Suprapubic skin (tissue), 4 donors: ENCODE results near the gene CHMP2B. TPM values are rescaled to one million over a fixed set of nuclear protein-coding genes. Genes with fewer than 3 reads are reported as not detected.

ENCODE experiments used
- DNase-seq, 2 donors: peaks; one replicate each; pipeline ENCODE4 v3.0.0-alpha.2; 2019; ENCODE audit warnings: low spot score in 2 of 2
- H3K27ac ChIP-seq: fragments of 200-600 bp; sonication (generic); one replicate; pipeline ENCODE4 v1.5.1; 2019
- H3K27me3 ChIP-seq: fragments of 200-600 bp; sonication (generic); one replicate; pipeline ENCODE4 v1.5.1; 2019
- H3K36me3 ChIP-seq: fragments of 200-600 bp; sonication (generic); one replicate; pipeline ENCODE4 v1.5.1; 2019
- H3K4me1 ChIP-seq: fragments of 200-600 bp; sonication (generic); one replicate; pipeline ENCODE4 v1.5.1; 2019
- H3K4me3 ChIP-seq: fragments of 200-600 bp; sonication (generic); one replicate; pipeline ENCODE4 v1.5.1; 2019; ENCODE audit warnings: mild to moderate bottlenecking
- H3K9me3 ChIP-seq: fragments of 200-600 bp; sonication (generic); one replicate; pipeline ENCODE4 v1.5.1; 2019
- EP300 ChIP-seq: sonication (generic); formaldehyde crosslinking; IDR thresholded peaks from one replicate; pipeline ENCODE4 v1.6.1; 2017; ENCODE audit warnings: antibody characterized with exemption
- POLR2A ChIP-seq, 2 donors: fragments of 450-650 bp; IDR thresholded peaks; one replicate each; pipeline ENCODE4 v1.6.1; 2017; ENCODE audit warnings: antibody characterized with exemption in 2 of 2, mild to moderate bottlenecking in 2 of 2, moderate library complexity in 2 of 2
- POLR2AphosphoS5 ChIP-seq, 3 donors: sonication (generic); formaldehyde crosslinking; IDR thresholded peaks; one replicate each; pipeline ENCODE4 v1.6.1; 2017; ENCODE audit warnings: antibody characterized with exemption in 3 of 3
- WGBS: methylation state at CpG from one replicate; pipeline ENCODE4 v1.1.5; 2018; 5-methylcytosine and 5-hydroxymethylcytosine counted together
- total RNA-seq, 4 donors: library from RNA; depleted of rRNA; stranded (reverse); fragments of >200 nt; gene quantifications; one replicate each; pipeline ENCODE4 v1.1.0, GENCODE V29; 2016
- TF ChIP-seq, protein P1 (sequence below), 2 donors: fragments of 200-600 bp in 1 of 2; fragments of 450-650 bp in 1 of 2; sonication (generic) in 1 of 2; IDR thresholded peaks; one replicate each; pipeline ENCODE4 v1.5.1; 2016 to 2019; ENCODE audit warnings: antibody characterized with exemption in 2 of 2, mild to moderate bottlenecking in 1 of 2, moderate library complexity in 1 of 2

Gene CHMP2B
- total RNA-seq, 4 donors from 2014 or later: 27.4 to 43.5 (median 31.1) TPM

GRCh38 chr3:87206635-87207034 is 20.5 kb upstream of the CHMP2B start:
- no peak for DNase-seq
- TF ChIP-seq POLR2AphosphoS5 (IDR thresholded peaks at IDR 0.05): no peak
- TF ChIP-seq EP300: no peak
- Histone ChIP-seq H3K4me1 (no peaks in the 10 kb centered on the region), H3K4me3 (no peak overlapping the region), H3K36me3 (no peaks in the 10 kb centered on the region), H3K27me3 (peaks cover 3% of the 10 kb centered on the region), H3K9me3 (no peaks in the 10 kb centered on the region), H3K27ac (no peak overlapping the region)
- 29% methylated on average over 1 of the region's 1 CpG for WGBS

DNA sequence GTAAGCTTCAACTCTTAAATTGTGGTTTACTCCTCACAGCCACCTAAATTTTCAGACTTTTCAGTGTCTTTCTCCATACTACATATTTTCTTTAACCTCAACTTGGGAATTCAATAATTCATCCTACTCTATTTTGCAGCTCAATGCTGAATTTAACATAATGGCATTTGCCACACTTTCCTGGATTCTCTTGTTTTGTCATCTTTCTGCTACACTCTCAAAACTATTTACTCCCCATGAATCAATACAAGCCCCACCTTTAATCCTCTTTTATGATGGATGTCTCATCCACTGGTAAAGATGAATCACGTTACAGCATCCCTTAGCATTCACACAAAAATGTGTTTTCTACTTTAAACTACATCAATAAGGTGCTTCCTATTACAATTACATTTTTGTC is 19.6 kb upstream of the CHMP2B start:
- H3K36me3 ChIP-seq: no peaks in the 10 kb centered on the region
- peaks cover 3% of the 10 kb centered on the region for H3K27me3 ChIP-seq
- no peak overlapping the region for H3K27ac ChIP-seq
- H3K9me3 ChIP-seq: no peaks in the 10 kb centered on the region
- 54% methylated on average over 1 of the region's 1 CpG for WGBS
- no peak for DNase-seq
- no peak for TF ChIP-seq POLR2A (IDR thresholded peaks at IDR 0.05)
- TF ChIP-seq, protein P1, sequence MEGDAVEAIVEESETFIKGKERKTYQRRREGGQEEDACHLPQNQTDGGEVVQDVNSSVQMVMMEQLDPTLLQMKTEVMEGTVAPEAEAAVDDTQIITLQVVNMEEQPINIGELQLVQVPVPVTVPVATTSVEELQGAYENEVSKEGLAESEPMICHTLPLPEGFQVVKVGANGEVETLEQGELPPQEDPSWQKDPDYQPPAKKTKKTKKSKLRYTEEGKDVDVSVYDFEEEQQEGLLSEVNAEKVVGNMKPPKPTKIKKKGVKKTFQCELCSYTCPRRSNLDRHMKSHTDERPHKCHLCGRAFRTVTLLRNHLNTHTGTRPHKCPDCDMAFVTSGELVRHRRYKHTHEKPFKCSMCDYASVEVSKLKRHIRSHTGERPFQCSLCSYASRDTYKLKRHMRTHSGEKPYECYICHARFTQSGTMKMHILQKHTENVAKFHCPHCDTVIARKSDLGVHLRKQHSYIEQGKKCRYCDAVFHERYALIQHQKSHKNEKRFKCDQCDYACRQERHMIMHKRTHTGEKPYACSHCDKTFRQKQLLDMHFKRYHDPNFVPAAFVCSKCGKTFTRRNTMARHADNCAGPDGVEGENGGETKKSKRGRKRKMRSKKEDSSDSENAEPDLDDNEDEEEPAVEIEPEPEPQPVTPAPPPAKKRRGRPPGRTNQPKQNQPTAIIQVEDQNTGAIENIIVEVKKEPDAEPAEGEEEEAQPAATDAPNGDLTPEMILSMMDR (IDR thresholded peaks at IDR 0.05): no peak
- TF ChIP-seq POLR2AphosphoS5 (IDR thresholded peaks at IDR 0.05): no peak
- no peak for TF ChIP-seq EP300
- H3K4me3 ChIP-seq: no peak overlapping the region
- H3K4me1 ChIP-seq: no peaks in the 10 kb centered on the region

DNA sequence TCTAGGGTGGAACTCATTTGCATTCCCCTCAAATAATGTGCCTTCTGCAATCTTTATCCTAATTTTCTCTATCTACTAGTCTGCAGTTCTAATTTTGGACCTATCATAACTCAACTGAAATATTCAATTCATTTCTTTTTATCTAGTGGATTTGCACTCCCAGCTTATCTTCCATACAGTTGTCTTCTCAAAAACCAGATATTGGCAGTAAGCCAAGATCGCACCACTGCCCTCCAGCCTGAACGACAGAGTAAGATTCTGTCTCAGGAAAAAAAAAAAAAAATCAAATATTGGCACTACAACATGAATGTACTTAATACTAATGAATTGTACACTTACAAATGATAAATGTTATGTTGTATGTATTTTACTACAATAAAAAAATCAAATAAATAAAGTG is 18.0 kb upstream of the CHMP2B start:
- WGBS: 9% methylated on average over 2 of the region's 2 CpGs
- DNase-seq: no peak
- Histone ChIP-seq H3K36me3 (no peaks in the 10 kb centered on the region), H3K4me1 (no peaks in the 10 kb centered on the region), H3K27ac (no peak overlapping the region), H3K4me3 (no peak overlapping the region), H3K9me3 (no peaks in the 10 kb centered on the region), H3K27me3 (peaks cover 3% of the 10 kb centered on the region)
- no peak for TF ChIP-seq POLR2A (IDR thresholded peaks at IDR 0.05)
- no peak for TF ChIP-seq POLR2AphosphoS5 (IDR thresholded peaks at IDR 0.05)
- TF ChIP-seq, protein P1 (IDR thresholded peaks at IDR 0.05): no peak
- TF ChIP-seq EP300: no peak

- no peaks in the 10 kb centered on the region for H3K36me3 ChIP-seq
- no peak for DNase-seq
- H3K9me3 ChIP-seq: no peaks in the 10 kb centered on the region
- WGBS: 84% methylated on average over 1 of the region's 1 CpG
- peaks cover 8% of the 10 kb centered on the region for H3K27me3 ChIP-seq
- H3K4me1 ChIP-seq: no peaks in the 10 kb centered on the region
- TF ChIP-seq, protein P1 (IDR thresholded peaks at IDR 0.05): no peak
- TF ChIP-seq POLR2A (IDR thresholded peaks at IDR 0.05): no peak
- TF ChIP-seq POLR2AphosphoS5 (IDR thresholded peaks at IDR 0.05): no peak
- no peak for TF ChIP-seq EP300
- H3K4me3 ChIP-seq: no peak overlapping the region
- no peak overlapping the region for H3K27ac ChIP-seq
These were observed 8.5 kb upstream of the CHMP2B start for GRCh38 chr3:87218560-87218959.

DNA sequence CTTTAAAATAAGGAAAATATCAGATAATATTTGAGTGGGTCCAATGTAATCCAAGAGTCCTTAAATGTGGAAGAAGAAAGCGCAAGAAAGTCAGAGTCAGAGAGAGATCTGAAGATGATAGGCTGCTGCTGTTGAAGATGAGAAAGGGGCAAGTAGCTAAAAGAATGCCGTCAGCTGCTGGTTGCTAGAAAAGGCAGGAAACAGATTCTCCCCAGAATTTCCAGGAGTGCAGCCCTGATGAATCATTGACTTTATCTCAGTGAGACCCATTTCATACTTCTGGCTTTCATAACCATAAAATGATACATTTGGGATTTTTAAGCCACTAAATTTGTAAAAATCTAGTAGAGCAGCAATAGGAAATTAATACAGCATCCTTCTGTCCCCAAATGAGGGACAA is 7.5 kb upstream of the CHMP2B start:
- 92% methylated on average over 2 of the region's 2 CpGs for WGBS

More for the DNA sequence above, 7.5 kb upstream of the CHMP2B start:
- Histone ChIP-seq H3K27ac (no peak overlapping the region), H3K36me3 (no peaks in the 10 kb centered on the region), H3K4me1 (no peaks in the 10 kb centered on the region), H3K27me3 (peaks cover 8% of the 10 kb centered on the region), H3K4me3 (no peak overlapping the region), H3K9me3 (no peaks in the 10 kb centered on the region)
- no peak for DNase-seq
- no peak for TF ChIP-seq EP300
- TF ChIP-seq, protein P1 (IDR thresholded peaks at IDR 0.05): no peak
- no peak for TF ChIP-seq POLR2AphosphoS5 (IDR thresholded peaks at IDR 0.05)
- TF ChIP-seq POLR2A (IDR thresholded peaks at IDR 0.05): no peak
